HG03159 (cell line): Measurements from ENCODE around the gene KCNE4.

Source experiments
- ATAC-seq: cut with Tn5 transposase; IDR thresholded peaks from one replicate; pipeline ENCODE4 v1.9.1; 2021; ENCODE audit warnings: mild to moderate bottlenecking, moderate library complexity; ENCODE audit not compliant: unreplicated experiment

KCNE4 gene

GRCh38 chr2:223083402-223084070, 31.5 kb downstream of the KCNE4 start:
- ATAC-seq = no peak

- no peak for ATAC-seq
These were observed 32.9 kb downstream of the KCNE4 start for GRCh38 chr2:223084873-223085272.

GRCh38 chr2:223086370-223086981, 34.5 kb downstream of the KCNE4 start:
- ATAC-seq = no peak

- ATAC-seq = no peak
These were observed 35.5 kb downstream of the KCNE4 start for GRCh38 chr2:223087466-223087865.

DNA sequence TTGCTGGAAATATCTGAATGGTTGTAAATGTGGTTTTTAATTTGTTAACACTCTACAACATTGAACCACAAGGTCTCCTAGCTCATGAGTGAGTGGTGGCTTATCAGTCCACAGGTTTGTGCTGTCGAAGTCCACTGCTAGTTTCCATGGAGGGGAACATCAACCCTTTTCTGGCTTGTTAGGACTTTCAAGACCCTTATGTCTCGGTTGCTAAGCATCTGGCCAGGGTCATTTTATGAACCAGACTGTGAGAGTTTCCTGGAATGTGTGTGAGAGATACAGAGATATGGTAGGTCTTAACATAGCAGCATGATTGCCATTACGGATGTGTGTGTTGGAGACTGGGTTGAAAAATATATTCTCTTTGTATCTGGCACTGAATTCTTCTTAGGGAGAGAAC, 36.9 kb downstream of the KCNE4 start:
- no peak for ATAC-seq

DNA sequence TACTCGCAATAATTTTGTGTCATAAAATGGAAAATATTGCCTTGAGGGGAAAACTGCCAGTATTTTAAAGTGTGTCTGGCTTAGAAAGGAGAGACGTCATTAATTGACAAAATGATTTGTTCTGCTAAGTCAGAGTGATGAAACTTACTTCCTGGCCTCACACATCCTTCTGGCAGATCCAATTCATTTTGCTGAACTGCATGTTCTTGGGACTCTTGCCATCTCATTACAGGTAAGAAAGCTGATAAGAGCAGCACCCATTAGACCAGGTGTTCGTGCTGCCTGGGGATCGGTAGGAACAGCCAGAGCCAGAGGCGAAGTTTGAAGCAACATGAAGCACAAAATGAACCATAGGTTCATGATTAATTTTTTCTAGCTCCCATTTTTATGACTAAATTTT, 38.0 kb downstream of the KCNE4 start:
- no peak for ATAC-seq

- no peak for ATAC-seq
These were observed 38.7 kb downstream of the KCNE4 start for GRCh38 chr2:223090540-223091235.

DNA sequence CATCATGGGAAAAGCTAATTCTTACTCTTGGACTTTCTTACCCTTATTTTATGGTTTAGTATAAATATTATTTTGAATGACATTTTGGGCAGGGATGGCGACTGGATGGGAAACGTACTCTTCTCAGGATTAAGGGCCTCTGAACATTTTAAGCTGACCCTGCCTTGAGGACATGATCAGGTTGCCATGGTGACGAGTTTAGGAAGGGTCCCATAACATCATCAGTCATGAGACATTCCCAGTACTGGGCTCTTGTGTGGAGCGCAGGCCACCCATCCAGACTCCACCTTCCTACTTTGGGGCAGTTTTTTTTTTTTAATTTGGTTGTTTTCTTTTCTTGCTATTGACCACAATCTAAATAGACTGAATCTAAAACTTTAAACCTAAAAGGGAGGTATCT, 40.7 kb downstream of the KCNE4 start:
- ATAC-seq = no peak

- ATAC-seq = no peak
These were observed 41.6 kb downstream of the KCNE4 start for GRCh38 chr2:223093436-223094241.

GRCh38 chr2:223095207-223095606, 43.2 kb downstream of the KCNE4 start:
- peak; percentile 46 for ATAC-seq

GRCh38 chr2:223096235-223096970, 44.4 kb downstream of the KCNE4 start:
- ATAC-seq = no peak

- no peak for ATAC-seq
These were observed 45.9 kb downstream of the KCNE4 start for GRCh38 chr2:223097888-223098383.

GRCh38 chr2:223099561-223099960, 47.6 kb downstream of the KCNE4 start:
- no peak for ATAC-seq

- no peak for ATAC-seq
These were observed 48.1 kb downstream of the KCNE4 start for GRCh38 chr2:223100061-223100511.

DNA sequence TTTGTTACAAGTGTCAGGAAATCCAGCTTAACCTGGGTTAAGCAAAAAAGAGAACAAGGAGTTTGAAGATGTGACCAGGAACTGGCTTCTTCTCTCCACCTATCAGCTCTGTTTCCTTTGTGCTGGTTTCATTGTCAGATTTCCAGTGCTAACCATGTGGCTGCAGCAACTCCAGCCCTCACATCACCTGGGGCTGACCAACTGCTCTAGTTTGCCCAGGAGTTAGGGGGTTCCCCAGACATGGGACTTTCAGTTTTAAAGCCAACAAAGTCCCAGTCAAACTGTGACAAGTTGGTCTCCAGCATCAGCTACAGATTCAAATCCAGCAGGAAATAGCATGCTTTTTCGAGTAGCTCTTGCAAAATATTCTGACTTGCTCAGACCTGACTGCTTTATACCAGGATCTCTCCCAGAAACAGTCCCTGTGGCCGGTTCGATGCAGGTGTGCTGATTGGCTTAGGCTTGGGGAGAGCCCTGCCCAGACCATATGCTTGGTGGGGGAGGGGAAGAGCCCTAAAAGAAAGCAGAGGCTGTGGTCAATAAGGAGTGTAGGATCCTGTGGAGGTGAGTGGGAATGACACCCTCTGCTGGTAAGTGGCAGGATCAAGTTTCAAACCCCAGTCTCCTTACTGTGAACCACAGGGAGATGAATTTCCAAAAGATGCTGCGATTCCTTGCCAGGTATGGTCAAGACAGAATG, 49.5 kb downstream of the KCNE4 start:
- peak; percentile 65 for ATAC-seq

- no peak for ATAC-seq
These were observed 50.0 kb downstream of the KCNE4 start for GRCh38 chr2:223102040-223102400.

- no peak for ATAC-seq
These were observed 50.5 kb downstream of the KCNE4 start for GRCh38 chr2:223102450-223102849.

DNA sequence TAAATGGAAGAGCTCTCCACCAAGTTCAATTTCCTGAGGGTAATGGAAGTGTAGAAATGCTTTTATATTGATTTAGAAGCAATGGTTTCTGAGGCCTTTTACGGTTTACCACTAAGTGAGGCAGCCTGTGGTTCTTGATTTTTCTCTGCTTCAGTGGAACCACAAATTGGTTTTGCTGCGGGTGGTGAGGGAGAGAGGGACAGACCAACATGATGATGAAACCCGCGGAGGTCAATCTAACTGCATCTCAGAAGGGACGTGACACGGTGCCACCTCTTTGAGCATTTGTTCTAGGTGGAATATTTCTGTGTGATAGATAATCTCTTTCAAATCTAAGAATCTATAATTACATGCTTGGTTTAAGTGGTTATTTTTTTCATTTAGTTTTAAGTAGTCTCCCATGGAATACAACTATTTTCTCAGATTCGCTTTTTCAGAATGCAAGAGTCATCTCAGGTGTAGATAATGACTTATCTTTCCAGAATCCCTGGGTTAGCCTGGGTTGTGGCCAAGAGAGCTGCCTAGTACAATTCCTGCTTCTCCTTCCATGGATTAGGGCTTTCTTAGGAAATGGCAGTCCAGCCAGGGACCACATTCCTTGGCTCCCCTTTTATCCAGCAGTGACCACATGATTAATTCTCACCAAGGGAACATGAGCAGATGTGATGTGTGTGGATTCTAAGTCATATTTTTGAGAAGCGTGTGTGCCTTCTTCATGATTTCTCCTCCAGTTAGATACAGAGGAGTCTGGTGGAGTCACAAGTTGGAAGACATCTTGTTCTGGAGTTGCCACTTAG, 52.5 kb downstream of the KCNE4 start:
- ATAC-seq = no peak
